GM19193 (cell line): ENCODE data around the gene CLIC5.

ENCODE experiments used
- POLR2A ChIP-seq: IDR thresholded peaks from 4 replicates; pipeline ENCODE4 v1.6.1; 2011; ENCODE audit not compliant: insufficient read depth, insufficient read length; ENCODE audit errors: extremely low read depth

The CLIC5 gene

GRCh38 chr6:45845567-45845966, 170.1 kb downstream of the CLIC5 start:
- TF ChIP-seq POLR2A = no peak

DNA sequence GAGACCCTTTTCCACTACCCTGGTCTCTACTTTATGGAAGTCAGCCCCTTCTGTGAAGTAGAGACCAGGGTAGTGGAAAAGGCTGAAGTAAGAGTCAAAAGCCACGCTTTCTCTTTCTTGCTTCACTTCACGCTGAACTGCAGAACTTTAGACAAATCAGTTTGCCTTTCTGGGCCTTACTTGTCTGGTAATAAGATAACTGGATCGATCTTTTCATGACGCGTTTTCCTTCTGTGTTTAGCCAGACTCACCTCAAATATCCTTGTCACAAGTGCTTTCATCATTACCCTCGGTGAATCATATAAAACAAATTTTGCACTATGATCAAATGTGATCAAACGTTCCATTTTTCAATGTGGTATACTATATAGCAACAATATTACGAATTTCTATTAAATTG, 170.7 kb downstream of the CLIC5 start:
- no peak for TF ChIP-seq POLR2A

DNA sequence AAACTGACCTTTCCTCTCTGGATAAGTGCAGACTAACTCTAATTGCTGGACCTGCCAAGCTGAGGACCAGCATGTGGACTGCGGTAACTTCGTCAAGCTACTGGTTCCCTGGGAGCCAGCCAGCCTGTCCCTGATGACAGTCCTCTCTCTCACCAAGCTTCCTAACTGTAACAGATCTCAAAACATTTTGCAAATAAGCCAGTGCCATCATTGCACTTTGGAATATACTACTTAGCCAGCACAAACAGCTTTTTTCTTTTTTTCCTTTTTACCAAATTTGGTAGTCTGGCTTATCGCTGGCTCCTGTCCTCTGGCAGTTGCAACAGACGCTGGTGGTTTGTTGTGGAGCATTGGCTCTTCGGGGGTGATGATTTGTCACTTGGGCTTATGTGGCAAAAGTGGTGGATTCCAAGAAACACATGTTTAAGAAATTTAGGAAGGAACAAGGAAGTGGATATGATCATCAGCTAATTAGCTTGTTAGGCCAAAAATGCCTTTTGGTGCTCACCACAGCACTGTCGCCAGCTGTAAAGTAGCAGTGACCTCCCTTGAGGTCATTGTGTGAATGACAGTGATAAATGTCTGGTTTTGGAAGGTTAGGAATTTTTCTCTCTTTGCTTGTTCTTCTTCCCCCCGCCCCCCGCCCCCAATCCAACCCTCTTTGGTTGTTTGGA, 171.7 kb downstream of the CLIC5 start:
- TF ChIP-seq POLR2A = no peak

GRCh38 chr6:45841062-45841461, 174.6 kb downstream of the CLIC5 start:
- TF ChIP-seq POLR2A = no peak

DNA sequence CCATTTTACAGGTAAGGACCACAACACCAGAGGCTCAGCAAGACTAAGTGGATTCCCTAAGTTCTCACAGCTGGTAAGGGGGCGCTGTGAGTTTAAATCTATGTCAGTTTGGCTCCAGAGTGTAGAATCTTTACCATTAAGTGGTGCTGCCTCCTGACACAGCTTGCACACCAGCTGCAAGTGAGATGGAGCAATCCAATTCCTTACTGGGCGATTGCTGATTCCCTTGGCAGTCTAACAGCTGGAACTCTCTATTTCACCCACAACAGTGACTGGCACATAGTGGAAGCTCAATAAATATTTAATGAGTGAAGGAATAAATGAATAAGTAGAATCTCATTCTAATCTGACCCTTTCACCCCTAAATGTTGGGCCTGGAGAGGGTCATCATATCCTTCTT, 176.7 kb downstream of the CLIC5 start:
- no peak for TF ChIP-seq POLR2A

DNA sequence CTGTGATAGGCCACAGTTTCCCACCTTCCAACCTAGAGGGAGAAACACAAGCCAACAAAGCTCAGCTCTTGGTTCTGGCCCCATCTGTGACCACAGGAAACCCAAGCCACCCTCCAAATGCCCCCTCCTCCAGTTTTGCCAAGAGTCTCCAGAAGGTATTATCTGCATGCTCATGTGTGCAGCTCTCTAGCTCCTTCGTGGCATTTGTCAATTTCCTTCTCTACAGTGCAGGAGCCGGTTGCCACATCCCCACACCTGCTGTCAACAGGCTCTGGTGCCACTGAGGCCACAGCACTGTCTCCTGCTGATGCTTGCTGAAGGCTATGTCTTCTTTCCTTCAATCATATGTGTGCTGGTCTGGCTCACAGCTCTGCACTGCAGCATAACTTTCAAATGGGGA, 177.2 kb downstream of the CLIC5 start:
- no peak for TF ChIP-seq POLR2A

- no peak for TF ChIP-seq POLR2A
Measured at GRCh38 chr6:45837541-45838200, 178.0 kb downstream of the CLIC5 start.

DNA sequence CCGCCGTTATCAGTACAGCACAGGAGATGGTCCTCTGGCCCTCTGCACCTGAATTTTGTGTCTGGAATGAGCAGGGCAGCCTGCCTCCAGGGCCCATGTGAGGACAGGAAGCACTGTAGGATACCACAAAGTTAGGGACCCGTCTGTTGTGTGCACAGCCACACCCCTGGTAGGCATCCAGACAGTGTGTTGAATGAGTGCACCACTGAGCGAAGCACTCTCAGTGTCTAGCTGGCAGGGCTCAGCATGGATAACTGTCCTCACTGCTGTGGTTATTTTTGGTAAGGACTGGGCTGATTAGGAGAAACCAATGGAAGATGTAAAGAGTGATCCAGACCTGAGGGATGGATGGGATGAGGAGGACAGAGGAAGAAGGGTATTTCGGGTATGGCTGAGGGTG, 178.7 kb downstream of the CLIC5 start:
- no peak for TF ChIP-seq POLR2A

DNA sequence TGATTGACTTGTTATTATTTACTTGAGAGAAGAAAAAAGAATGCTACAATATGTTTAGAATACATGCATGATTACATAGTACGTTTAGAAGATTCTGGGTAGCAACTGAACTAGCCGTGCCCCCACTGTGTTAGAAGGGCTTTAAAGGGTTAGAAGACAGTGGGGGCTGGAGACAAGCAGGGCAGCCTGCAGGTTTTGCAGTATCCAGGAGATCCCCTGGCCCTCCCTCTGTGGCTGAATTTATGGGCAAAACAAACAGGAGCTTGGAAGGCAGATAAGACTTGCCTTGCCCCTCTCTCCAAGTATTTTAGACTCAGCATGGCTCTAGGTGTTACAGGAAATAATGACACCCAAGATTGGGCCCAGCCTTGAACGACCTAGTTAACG, 179.2 kb downstream of the CLIC5 start:
- no peak for TF ChIP-seq POLR2A

- no peak for TF ChIP-seq POLR2A
Measured at GRCh38 chr6:45835721-45836437, 179.8 kb downstream of the CLIC5 start.

DNA sequence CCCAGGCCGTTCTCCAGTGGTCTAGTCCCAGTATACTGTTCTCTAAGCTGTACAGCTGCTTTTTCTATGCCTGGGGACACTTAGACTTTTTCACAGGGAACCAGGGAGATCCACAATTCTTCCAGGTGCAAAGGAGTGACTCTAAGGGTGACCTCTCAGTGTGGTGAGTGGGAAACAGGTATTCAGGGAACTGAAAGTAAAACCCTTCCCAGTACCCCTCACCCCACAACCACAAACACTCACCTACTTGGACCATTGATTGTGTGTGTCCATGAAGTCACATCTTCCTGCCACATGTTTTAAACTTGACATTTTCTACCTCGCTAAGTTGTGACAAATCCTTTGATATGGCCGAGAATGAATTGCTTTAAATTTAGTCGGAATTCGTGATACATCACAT, 183.6 kb downstream of the CLIC5 start:
- no peak for TF ChIP-seq POLR2A
